Transverse colon (tissue), 4 donors: ENCODE measurements around the gene CARD19. TPM values are rescaled to one million over a fixed set of nuclear protein-coding genes. Genes with fewer than 3 reads are reported as not detected.
"Not testable (repeated sequence)": the region's sequence is repeated elsewhere in the genome, so short reads cannot be mapped to it uniquely, and the experiment has no call there.

Experiments used
- DNase-seq: peaks from one replicate; pipeline ENCODE4 v3.0.0-alpha.2; 2019
- H3K27ac ChIP-seq, 4 donors: fragments of 200-600 bp; sonication (generic); 2 replicates each; pipeline ENCODE4 v1.5.1; 2016 to 2018; ENCODE audit warnings: inconsistent platforms in 4 of 4
- H3K27me3 ChIP-seq: fragments of 200-600 bp; sonication (generic); 2 replicates; pipeline ENCODE4 v1.5.1; 2017; ENCODE audit warnings: inconsistent platforms
- H3K36me3 ChIP-seq, 4 donors: fragments of 200-600 bp; sonication (generic); 2 replicates each; pipeline ENCODE4 v1.5.1; 2017 to 2019; ENCODE audit warnings: inconsistent platforms in 4 of 4
- H3K4me1 ChIP-seq, 4 donors: fragments of 200-600 bp; sonication (generic); 2 replicates each; pipeline ENCODE4 v1.5.1; 2017 to 2020; ENCODE audit warnings: inconsistent platforms in 4 of 4
- H3K4me3 ChIP-seq, 4 donors: fragments of 200-600 bp; sonication (generic); 1 replicate in 1 of 4; 2 replicates in 3 of 4; pipeline versions ENCODE4 v1.5.1 to v1.6.1; 2017 to 2019; ENCODE audit warnings: inconsistent platforms in 4 of 4
- H3K9me3 ChIP-seq, 2 donors: fragments of 200-600 bp; sonication (generic); 2 replicates each; pipeline ENCODE4 v1.5.1; 2017 to 2019; ENCODE audit warnings: inconsistent platforms in 2 of 2
- CTCF ChIP-seq, 5 experiments: fragments of 200-600 bp in 3 of 5; fragments of 450-650 bp in 2 of 5; sonication (generic) in 3 of 5; IDR thresholded peaks; 1 replicate in 2 of 5; 2 replicates in 3 of 5; pipeline ENCODE4 v1.5.1; 2016 to 2017; ENCODE audit warnings: antibody characterized with exemption in 5 of 5, inconsistent platforms in 3 of 5, mild to moderate bottlenecking in 2 of 5, moderate library complexity in 1 of 5
- EP300 ChIP-seq: sonication (generic); formaldehyde crosslinking; IDR thresholded peaks from one replicate; pipeline ENCODE4 v1.6.1; 2017; ENCODE audit warnings: antibody characterized with exemption, low read depth
- POLR2A ChIP-seq: fragments of 450-650 bp; IDR thresholded peaks from one replicate; pipeline ENCODE4 v1.6.1; 2016; ENCODE audit warnings: antibody characterized with exemption, mild to moderate bottlenecking, moderate library complexity
- POLR2AphosphoS5 ChIP-seq, 3 donors: sonication (generic); formaldehyde crosslinking; IDR thresholded peaks; one replicate each; pipeline ENCODE4 v1.6.1; 2016; ENCODE audit warnings: antibody characterized with exemption in 3 of 3
- WGBS, 2 donors: methylation state at CpG; one replicate each; pipeline ENCODE4 v1.1.5; 2018; ENCODE audit warnings: low coverage in 1 of 2; 5-methylcytosine and 5-hydroxymethylcytosine counted together
- in situ Hi-C, 4 donors: fragments of 200-750 bp; cut with MboI; loops; one replicate each; pipeline versions ENCODE4 v1.15.0 to v1.15.1; 2017; ENCODE audit warnings: low sequenced_read_pairs in 3 of 4, low pct_ligation_motif_present in 1 of 4, low pct_unique_long_range_greater_than_20kb in 1 of 4
- intact Hi-C: fragments of 100-400 bp; cut with DNase I; formaldehyde crosslinking; loops from one replicate; pipeline ENCODE4 v1.15.1; 2023; ENCODE audit warnings: low total_unique reads
- total RNA-seq, 4 donors: library from RNA; depleted of rRNA; stranded (reverse); fragments of >200 nt; gene quantifications; one replicate each; pipeline ENCODE4 v1.1.0, GENCODE V29; 2016

CARD19 gene
- total RNA-seq, 4 donors from 2014 or later: 16.3 to 105 (median 88.2) TPM

GRCh38 chr9:93116072-93116961, 20.3 kb downstream of the CARD19 start:
- Histone ChIP-seq H3K4me1 (peaks cover 10 to 21% (median 17%) of the 10 kb centered on the region in 4 donors), H3K27me3 (no peaks in the 10 kb centered on the region), H3K9me3 (no peaks in the 10 kb centered on the region), H3K27ac (peak overlapping the region; percentile 14 to 73 (median 34)), H3K4me3 (no peak overlapping the region), H3K36me3 (peaks cover 0 to 7% (median 1%) of the 10 kb centered on the region in 4 donors)
- intact Hi-C loops: no loop called here
- WGBS, 2 donors: 80% methylated on average over 2 to 15 of the region's 17 CpGs
- DNase-seq: peak; percentile 65
- in situ Hi-C loops: no loop called here
- no peak for TF ChIP-seq CTCF (IDR thresholded peaks at IDR 0.05)
- peak in 1 of 3 donors; percentile 35 for TF ChIP-seq POLR2AphosphoS5 (IDR thresholded peaks at IDR 0.05)

DNA sequence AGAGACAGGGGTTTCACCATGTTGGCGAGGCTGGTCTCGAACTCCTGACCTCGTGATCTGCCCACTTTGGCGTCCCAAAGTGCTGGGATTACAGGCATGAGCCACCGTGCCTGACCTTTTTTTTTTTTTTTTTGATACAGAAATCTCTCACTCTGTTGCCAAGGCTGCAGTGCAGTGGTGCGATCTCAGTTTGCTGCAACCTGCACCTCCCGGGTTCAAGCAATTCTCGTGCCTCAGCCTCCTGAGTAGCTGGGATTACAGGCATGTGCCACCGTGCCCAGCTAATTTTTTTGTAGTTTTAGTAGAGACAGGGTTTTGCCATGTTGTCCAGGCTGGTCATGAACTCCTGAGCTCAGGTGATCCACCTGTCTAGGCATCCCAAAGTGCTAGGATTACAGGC, 21.5 kb downstream of the CARD19 start:
- H3K36me3 ChIP-seq, intact Hi-C loops, H3K4me3 ChIP-seq, H3K27ac ChIP-seq, H3K27me3 ChIP-seq, DNase-seq, H3K9me3 ChIP-seq, in situ Hi-C loops: not testable (repeated sequence)
- WGBS, 2 donors: 86 to 89% methylated on average over 4 to 9 of the region's 9 CpGs
- H3K4me1 ChIP-seq: peaks cover 10 to 21% (median 17%) of the 10 kb centered on the region in 4 donors

DNA sequence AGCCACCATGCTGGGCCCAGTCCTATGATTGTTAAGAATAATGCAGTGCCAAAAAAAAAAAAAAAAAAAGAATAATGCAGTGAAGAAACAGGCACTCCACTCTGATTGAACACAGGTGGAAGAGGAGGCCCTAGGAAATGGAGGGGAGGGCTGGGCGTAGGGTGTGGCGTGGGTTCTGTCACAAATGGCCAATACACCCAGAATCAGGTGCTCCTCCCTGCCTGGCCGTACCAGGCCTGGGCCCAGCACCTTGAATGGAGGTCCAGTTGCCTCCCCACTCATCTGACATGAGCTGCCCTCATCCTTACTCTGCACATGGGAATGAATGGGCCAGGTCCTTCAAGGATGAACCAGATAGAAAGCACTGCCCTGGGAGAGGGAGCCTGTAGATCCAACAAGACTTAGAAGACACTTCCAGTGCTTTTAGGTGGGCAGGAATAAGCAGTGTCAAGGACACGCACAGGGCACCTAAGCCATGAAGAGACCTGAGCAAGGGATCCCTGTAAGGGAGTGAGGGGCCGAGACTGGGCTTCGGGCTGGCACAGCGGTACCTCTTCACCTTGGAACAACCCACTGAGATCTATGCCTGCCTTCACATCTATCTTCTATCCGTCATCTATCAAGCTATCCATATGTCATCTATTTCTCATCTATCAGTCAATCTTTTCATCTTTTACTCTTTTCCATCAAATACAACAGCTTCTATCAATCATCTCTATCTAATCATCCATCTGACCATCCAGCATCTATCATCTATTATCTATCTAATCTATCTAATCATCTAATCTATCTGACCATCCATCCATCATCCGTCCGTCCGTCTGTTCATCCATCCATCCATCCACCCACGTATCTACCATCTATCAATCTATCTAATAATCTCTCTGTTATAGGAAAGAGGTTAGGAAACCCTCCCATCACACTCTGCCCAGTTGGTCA, 22.2 kb downstream of the CARD19 start:
- H3K36me3 ChIP-seq: peaks cover 0 to 2% (median 0%) of the 10 kb centered on the region in 4 donors
- 93% methylated on average over 11 to 12 of the region's 12 CpGs for WGBS, 2 donors
- no peaks in the 10 kb centered on the region for H3K9me3 ChIP-seq
- H3K27me3 ChIP-seq: no peaks in the 10 kb centered on the region
- no peak overlapping the region for H3K4me3 ChIP-seq
- intact Hi-C loops (no loop called here), in situ Hi-C loops (no loop called here)
- no peak overlapping the region for H3K27ac ChIP-seq
- TF ChIP-seq POLR2A (no peak), CTCF (IDR thresholded peaks at IDR 0.05) (no peak), POLR2AphosphoS5 (IDR thresholded peaks at IDR 0.05) (no peak), EP300 (no peak)
- DNase-seq: no peak
- H3K4me1 ChIP-seq: peaks cover 10 to 21% (median 17%) of the 10 kb centered on the region in 4 donors

DNA sequence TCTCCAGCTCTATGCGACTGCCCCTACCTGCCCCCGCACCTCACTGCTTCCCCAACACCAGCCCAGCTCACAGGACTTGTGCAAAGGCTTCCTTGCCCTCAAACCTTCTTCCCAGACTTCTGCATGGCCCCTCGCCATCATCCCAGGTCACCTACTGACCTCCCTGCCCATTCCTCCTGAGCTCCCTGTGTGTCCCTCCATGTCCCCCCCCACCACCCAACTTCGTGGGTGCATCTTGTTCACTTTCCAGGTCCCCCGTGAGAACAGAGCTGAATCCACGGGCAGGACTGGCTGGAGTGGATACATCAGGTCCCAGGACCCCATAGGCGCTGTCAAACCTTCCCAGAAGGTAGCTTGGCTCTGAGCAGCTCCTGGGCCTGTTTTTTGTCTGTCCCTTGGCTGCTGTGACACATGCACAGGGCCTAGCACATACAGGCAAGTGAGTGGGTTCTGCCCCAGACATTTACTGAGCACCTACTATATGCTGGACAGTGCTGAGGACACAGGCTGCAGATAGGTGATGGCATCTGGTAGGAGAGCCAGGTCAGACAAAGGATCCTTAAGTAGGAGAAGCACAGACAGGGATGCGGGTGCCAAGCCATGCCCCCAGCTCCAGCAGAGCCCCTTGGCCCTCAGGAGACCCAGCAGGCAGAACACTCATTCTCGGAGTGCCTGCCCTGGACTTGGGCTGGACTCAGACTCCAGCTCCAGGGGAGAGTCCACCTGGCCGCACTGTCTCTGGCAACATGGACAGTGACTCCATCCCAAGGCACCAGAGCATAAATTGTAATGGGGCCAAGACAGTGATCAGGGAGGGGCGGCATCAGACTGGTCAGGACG, 23.1 kb downstream of the CARD19 start:
- Histone ChIP-seq H3K36me3 (peaks cover 0 to 2% (median 0%) of the 10 kb centered on the region in 4 donors), H3K27me3 (no peaks in the 10 kb centered on the region), H3K4me3 (no peak overlapping the region), H3K4me1 (peaks cover 10 to 21% (median 17%) of the 10 kb centered on the region in 4 donors), H3K9me3 (no peaks in the 10 kb centered on the region), H3K27ac (peak overlapping the region; percentile 49 to 75 (median 62))
- 90 to 100% methylated on average over 3 to 12 of the region's 12 CpGs for WGBS, 2 donors
- DNase-seq: no peak
- in situ Hi-C loops: no loop called here
- intact Hi-C loops: no loop called here
- no peak for TF ChIP-seq CTCF (IDR thresholded peaks at IDR 0.05)
- no peak for TF ChIP-seq POLR2A
- no peak for TF ChIP-seq EP300
- no peak for TF ChIP-seq POLR2AphosphoS5 (IDR thresholded peaks at IDR 0.05)
